HG02981 (cell line): ENCODE results near the gene STK4.

Experiments
- ATAC-seq: cut with Tn5 transposase; IDR thresholded peaks from one replicate; pipeline ENCODE4 v1.9.1; 2021; ENCODE audit warnings: mild to moderate bottlenecking, moderate library complexity; ENCODE audit not compliant: unreplicated experiment

Gene STK4

DNA sequence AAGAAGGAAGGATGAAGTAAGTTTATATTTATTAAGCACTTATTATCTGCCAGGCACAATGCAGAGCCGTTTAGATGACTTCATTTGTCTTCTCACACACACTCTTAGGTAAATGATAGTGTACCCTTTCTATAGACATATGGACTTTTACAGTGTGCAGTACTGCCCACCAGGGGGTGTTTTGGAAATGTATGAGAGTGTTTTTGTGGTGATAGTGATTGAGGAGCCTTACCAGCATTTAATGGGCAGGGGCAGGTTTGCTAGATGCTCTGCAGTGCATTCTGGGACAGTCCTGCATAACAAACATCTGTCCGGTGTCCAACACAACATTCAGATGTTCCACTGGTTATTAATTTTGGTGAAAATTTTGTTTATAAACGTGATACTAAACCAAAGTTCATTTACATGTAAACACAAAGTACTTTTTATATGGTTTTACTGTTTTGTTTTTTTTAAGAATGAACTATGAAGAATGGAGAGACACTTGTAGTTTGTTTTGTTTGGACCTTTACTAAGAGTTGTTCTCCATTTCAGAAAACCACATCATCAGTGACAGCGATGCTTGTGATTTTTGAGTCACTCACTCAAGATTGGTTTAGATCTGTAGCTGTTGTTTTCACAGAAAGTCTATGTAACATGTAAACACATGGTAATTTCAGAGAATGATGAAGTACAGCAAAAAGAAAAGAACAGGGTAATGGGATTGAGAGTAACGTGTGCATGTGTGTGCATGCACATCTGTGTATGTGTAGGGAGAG lies 114.7 kb downstream of the STK4 start:
- ATAC-seq = no peak

DNA sequence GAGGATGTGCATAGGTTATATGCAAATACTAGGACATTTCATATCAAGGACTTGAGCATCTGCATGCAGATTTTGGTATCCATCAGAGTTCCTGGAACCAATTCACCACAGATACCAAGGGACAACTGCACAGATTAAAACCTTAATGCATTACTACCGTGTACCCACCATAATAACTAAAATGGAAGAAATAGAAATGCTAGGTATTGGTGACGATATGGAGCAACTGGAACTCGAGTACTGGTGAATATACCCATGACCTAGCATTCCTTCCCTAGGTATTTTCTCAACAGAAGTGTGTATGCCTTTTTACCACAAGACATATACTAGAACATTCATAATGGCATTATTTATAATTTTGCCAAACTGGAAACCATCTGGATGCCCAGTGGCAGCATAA lies 116.2 kb downstream of the STK4 start:
- ATAC-seq = no peak

DNA sequence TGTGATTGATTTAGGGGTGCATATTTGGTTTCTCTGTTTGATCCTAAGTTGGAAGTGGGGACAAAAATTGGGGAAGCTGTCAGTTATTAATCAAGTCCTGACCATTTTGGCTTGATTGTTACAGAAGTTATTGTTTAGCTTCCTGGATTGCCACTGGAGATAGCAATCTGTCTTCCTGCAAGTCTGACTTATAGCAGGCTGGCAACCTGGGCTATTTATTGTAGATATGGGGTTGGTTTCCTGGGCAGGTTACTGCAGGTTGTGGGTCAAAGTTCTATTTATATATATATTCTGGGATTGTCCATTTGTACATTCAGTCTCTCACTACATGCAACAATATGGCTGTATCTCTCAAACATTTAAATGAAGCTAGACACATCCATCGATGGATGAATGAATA lies 116.8 kb downstream of the STK4 start:
- ATAC-seq = no peak

DNA sequence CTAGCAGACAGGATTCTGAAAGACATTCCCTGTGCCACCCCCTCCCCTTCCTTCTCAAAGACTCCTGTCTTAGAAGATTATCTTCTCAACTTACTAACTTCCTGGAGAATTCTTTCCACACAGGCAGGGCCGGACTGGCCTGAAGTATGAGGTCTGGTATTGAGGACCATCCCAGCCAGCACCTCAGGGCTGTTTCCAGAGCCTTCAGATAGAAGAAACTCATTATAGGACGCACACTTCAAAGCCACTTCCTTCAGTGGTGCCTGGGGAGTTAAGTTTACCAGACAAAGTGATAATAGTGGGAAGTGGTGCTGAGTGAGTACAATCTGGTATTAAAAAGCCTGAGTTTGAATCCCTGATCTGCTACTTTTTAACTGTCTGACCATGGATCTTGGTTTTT lies 119.0 kb downstream of the STK4 start:
- ATAC-seq = no peak

DNA sequence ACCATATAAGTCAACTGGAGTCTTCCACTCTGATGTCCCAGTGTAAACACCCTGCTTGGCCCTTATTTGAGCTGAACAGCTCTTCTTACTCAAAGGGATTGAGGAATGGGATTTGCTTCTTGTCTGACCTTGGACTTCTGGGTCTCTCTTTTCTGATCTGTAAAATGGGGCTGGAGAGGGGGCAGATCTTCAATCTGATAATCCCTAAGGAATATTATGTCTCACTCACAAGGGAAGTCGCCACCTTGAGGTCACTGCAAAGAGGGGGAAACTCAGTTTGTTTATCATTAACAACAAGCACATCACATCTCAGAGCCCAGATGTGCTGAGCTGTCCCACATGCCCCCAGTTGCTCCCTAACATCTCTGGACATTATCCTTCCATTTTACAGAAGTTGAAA lies 119.6 kb downstream of the STK4 start:
- no peak for ATAC-seq

DNA sequence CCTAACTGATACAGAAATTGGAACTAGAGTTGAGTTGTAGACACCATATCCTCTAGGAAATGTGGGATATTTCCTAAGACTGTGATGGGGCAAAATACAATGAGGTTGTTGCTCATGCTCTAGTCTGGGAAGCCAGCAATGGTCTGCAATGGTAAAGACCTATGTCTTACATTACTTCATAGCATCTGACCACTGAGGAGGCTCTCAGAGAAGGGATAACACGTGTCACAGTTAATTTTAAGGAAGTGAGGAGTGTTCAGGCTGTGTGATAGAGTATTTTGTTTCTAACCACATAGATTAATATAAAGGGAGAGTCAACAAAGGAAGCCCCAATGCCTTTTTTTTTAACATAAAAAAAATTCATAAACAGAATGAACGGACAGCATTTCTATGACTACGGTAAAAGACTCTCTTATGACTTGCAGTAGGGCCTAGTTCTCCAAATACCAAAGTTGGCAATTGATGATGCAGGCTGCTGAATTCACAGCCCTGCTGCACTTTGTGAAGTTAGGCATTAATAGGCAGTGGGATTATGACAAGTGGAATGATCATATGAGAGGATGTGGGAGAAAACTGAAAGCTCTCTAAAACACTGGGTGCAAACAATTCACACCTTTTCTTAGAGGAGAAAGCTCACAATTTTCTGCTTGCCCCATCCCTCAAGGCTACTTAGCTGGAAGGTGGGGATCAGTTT lies 120.9 kb downstream of the STK4 start:
- ATAC-seq = no peak

DNA sequence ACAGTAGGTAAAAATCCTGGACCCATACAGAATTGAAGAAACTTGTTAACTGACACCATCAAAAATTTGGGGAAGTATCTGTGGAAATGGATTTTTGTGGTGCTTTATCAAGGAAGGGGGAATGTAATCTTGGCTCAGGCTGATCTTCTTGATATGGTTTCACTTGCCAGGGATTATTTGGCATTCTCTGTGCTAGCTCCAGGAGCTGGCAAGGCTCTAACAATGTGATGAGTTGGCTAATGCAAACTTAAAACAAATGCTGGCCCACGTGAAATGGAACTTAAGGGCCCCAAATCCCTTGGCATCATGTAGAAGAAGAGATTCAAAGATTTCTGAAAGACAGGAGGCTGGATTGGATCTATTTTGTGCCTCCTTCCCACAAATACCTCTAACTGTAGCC lies 121.5 kb downstream of the STK4 start:
- ATAC-seq = no peak

DNA sequence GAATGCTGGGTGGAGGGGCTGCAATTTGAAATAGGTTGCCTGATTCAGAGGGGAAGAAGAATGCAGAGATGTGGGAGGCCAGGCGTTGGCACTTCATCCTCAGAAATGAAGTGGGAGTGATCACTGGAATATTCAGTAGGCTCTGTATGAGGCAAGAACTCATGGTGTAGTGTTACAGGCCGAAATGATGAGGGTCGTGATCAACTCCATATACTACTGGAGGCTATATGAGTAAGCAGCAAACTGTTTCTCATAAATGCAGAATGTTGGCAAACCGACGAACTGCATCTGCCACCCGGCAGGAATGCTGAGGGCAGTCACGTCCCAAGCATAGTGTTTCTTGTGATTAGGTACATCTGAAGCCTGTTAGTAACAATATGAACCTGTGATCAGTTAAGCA lies 121.9 kb downstream of the STK4 start:
- no peak for ATAC-seq

DNA sequence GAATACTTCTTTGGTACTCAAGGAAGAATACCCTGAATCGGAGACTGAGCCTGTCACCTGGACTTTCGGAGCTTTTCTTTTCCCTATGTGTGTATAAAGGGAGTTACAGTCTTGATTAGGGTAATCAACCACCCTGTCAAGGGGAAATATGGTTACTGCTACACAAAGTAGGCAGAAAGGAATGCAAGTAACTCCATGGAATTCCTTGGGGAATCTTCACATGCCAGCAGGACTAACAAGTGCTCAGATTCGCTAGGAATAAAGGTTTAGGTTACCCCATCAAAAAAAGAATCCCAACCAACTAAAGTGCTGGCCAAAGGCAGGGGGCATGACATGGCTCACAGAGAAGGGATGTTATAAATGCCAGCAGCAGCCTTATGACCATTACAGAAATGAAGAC lies 124.2 kb downstream of the STK4 start:
- no peak for ATAC-seq

DNA sequence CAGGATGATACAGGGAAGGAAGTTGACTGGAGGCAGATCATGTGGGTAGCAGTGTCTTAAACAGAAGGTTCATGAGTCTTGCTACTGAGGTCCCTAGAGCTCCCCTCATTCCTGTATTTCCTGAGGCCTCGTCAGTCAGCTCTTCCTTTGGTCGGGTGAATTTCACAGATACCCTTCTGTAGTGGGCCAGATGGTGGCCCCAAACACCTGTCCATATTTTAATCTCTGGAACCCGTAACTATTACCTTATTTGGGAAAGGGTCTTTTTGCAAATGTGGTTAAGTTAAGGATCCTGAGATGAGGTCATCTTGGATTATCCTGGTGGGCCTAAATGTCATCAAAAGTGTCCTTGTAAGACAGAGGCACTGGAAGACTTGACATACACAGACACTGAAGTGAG lies 125.1 kb downstream of the STK4 start:
- no peak for ATAC-seq

DNA sequence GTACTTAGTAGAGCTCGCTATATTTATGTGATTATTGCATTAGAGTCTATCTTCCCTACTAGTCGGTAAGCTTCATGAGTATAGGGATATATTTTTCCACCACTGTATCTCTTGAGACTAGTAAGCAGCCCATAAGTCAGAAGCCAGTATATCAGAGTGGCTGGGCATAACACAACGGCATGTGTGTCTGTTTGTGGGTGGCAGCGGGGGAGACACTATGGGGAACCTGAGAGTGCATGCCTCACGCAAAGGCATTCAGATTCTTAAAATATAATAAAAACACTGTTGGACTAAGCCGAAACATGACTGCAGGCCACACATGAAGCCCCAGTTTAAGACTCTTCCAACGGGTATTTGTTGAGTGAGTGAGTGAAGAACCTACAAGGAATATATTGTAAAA lies 126.6 kb downstream of the STK4 start:
- ATAC-seq = no peak

DNA sequence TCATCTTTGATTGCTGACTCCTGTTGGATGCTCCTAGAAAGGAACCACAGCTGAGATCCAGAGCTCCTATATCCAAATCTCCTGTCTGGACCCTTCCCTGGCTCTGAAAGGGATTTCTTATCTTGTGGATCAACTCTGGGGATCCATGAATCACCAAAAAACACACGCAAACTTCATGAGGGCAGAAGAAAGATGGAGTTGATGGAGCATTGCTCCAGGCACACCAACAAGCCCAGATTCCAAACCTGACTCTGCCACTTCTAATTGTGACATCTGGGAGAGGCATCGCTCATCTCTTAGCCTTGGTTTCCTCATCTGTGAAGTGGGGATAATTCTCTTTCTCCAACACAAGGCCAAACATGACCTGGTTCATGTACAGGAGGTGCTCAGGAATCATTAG lies 127.9 kb downstream of the STK4 start:
- ATAC-seq = no peak

DNA sequence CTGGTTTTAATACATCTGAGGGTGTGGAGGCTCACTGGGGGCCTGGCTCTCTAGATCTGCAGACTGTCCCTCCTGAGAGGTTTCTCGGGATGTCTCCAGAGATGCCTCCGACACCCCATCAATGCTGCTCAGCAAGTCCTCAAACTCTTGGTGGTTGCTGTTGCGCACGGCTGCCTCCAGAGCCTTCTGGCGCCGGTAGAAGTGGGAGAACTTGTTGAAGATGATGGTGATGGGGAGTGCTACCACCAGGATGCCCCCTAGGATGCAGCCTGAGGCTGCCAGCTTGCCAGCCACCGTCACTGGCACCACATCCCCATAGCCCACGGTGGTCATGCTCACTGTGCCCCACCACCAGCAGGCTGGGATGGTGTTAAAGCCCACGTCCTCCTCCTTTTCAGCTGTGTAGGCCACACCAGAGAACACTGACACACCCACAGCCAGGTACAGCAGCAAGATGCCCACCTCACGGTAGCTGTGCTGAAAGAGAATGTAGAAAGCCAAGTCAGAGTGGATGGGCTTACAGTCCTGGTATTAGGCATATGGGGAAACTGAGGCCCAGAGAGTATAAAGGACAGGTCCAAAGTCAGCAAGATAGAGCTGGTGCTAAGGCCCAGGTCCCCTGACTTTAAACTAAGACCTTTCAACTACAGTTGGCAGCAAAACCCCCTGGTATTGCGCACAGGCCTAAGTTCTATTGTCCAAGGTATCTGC lies 128.7 kb downstream of the STK4 start:
- ATAC-seq = no peak

DNA sequence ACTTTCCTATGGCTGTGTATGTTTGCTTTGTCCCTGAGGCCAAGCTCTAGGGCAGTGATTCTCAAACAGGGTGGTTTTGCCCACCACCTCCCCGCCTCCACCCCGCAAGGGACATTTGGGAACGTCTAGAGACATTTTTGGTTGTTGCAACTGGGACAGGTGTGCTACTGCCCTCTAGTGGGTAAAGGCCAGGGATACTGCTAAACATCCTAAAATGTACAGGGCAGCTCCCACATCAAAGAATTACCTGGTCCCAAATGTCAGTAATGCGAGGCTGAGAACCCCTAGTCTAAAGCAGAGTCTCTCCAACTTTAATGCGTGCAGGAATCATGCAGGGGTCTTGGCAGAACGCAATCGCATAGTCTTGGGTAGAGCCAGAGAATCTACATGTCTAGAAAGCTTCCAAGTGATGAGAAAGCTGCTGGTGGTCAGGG lies 129.5 kb downstream of the STK4 start:
- ATAC-seq = no peak

DNA sequence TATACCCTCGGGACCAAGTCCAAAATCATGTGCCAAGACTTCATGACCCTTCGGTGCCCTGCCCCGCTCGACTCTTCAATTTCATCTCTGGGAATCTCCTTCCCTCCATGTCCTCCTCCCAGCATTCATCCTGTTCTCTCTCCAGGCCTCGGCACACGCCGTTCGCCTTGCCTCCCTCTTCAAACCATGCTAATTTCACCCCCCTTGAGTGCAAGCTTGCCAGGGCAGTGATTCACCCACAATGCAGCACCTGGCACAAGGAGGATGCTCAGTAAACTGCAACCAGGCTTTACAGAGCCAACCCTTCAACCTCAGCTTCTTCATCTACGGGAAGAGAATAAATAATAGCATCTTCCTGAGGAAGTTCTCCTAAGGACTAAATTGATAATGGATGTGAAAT lies 130.5 kb downstream of the STK4 start:
- ATAC-seq = no peak

DNA sequence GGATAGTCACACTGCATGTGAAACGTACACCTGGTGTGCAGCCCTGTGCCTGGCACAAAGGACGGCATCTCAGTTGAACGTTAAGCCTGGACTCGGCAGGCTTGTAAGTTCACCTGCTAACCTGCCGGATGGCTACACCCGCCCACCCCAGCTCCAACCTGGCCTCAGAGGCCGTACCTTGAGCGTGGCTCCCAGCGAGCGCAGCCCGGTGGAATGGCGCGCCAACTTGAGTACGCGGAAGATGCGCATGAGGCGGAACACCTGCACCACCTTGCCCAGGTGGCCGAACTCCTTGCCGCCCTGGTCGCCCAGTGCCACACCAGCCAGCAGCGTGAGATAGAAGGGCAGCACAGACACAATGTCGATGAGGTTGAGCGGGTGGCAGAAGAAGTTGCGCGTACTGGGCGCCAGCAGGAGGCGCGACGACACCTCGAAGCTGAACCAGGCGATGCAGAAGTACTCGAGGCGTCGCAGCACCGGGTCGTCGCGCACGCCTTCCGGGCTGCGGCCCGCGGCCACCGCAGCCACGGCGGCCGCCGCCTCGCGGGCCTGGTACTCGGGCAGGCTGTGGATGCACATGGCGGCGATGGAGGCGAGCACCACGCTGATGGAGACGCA lies 131.3 kb downstream of the STK4 start:
- ATAC-seq = no peak

DNA sequence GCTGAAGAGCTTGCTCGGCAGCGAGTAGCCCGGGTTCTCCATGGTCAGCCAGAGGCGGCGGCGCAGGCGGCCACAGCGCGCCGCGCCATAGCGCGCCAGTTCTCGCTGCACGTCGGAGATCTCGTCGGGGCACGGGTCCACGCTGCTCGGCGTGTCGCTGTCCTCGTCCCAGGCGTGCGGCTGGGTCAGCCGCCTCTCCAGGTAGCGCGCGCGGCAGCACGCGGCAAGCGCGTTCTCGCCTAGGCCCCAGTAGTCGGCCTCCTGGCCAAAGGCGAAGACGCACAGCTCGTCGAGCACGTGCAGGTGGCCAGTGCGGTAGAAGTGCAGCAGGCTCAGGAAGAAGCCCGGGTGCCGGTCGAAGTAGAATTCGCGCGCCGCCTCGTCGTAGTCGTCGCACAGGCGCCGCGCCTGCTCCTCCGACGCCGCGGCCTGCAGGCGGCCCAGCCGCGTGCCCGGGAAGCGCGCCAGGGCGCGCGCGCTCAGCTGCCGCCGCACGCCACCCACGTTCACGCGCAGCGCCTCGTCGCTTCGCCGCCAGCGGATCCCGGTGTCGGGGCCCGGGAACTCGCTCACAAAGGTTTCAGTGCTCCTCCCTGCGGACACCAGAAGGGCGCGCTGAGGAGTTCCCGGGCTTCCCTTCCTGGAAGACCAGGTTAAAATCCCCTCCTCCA lies 131.9 kb downstream of the STK4 start:
- ATAC-seq = no peak

DNA sequence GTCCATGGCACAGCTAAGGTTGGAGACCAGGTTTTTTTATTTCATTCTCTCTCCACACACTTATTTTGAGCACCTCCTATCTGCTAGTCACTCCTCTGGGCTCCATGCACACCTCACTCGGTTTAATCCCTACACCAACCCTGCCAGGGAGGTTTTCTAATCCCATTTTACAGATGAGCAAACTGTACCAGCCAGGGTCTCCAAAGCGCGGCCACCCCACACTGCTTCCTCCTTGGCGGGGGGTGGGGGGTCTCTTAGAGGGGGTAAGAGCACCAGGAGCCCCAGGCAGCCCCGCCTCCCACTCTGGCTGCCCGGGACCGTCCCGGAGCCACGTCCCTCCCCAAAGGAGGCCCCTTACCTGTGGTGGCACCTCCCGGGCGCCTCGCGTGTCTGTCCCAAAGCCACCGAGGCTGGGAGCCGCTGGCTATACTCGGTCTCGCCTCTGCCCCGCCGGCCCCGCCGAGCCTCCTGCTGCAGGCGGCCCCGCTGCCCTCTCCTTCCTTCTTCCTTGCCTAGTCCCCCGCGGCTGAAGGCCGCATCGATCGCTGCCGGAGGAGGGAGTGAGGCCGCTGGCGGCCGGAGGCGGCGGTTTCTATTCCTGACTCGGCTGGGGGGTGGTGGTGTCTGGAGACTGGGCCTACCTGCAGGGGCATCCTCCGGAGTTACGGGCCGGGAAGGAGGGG lies 134.4 kb downstream of the STK4 start, which contains the start of gene KCNS1:
Gene KCNS1, minus strand, starts transcription at position 565 of the 683 bp plus-strand sequence. CDS start 1,891 bp downstream, outside the sequence.
- ATAC-seq = no peak

DNA sequence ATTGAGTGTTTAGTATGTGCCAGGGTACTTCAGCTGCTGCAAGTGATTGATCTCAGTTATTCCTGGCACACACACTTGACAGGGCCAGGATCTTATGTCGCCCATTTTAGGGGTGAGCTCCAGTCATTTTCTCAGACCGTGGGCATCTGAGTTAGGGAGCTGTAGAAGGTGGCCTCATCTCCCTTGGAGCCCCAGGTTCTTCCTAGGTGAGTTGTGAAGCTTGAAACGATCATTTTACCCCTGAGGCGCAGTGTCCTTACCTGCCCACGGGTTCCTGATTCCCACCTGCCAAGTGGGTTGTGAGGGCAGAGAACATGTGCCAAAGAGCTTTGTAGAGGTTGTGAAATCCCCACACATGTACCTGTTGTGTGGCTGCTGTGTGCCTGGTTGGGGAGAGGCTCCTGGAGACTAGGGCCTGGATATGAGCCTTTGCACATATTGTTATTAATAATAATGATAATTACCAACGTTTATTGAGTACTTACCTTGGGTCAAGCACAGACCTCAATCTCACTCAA lies 135.1 kb downstream of the STK4 start:
- no peak for ATAC-seq

DNA sequence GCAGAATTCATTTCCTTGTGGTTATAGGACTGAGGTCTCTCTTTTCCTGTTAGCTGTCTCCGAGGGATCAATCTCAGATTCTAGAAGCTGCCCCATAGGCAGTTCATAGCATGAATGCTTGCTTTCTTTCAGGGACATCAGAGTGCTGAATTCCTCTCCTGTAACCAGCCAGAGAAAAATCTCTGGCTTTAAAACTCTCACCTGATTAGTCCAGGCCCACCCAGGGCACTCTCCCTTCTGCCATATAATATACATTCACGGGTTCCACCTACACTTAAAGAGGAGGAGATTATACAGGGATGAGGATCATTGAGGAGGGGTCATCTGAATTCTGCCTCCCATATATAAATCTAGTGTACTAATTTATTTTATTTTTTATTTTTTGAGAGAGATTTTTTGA lies 136.8 kb downstream of the STK4 start:
- ATAC-seq = no peak
